ENCODE results near the gene PHF21B.

PHF21B gene

GRCh38 chr22:44891791-44892190, 118.0 kb downstream of the PHF21B start:
- DNase-seq: no peak

- DNase-seq: no peak
Measured at GRCh38 chr22:44891293-44891747, 118.5 kb downstream of the PHF21B start.

- DNase-seq: no peak
Measured at GRCh38 chr22:44890416-44891292, 119.2 kb downstream of the PHF21B start.

GRCh38 chr22:44889255-44889878, 120.4 kb downstream of the PHF21B start:
- no peak for DNase-seq

GRCh38 chr22:44888491-44889254, 121.1 kb downstream of the PHF21B start:
- no peak for DNase-seq

GRCh38 chr22:44887941-44888366, 121.9 kb downstream of the PHF21B start:
- no peak for DNase-seq

GRCh38 chr22:44885806-44886360, 123.9 kb downstream of the PHF21B start:
- DNase-seq: no peak

GRCh38 chr22:44884968-44885805, 124.6 kb downstream of the PHF21B start:
- no peak for DNase-seq

GRCh38 chr22:44884562-44884961, 125.2 kb downstream of the PHF21B start:
- DNase-seq: no peak

GRCh38 chr22:44883011-44883421, 126.8 kb downstream of the PHF21B start:
- DNase-seq: no peak

- no peak for DNase-seq
Measured at GRCh38 chr22:44882226-44882905, 127.4 kb downstream of the PHF21B start.

- DNase-seq: no peak
Measured at GRCh38 chr22:44881624-44882023, 128.2 kb downstream of the PHF21B start.

- DNase-seq: no peak
Measured at GRCh38 chr22:44880610-44881290, 129.1 kb downstream of the PHF21B start.

GRCh38 chr22:44879301-44879680, 130.5 kb downstream of the PHF21B start:
- DNase-seq: no peak

GRCh38 chr22:44878483-44879300, 131.1 kb downstream of the PHF21B start:
- DNase-seq: no peak

- DNase-seq: no peak
Measured at GRCh38 chr22:44876921-44877320, 132.9 kb downstream of the PHF21B start.

- no peak for DNase-seq
Measured at GRCh38 chr22:44871782-44872181, 138.0 kb downstream of the PHF21B start.

- DNase-seq: no peak
Measured at GRCh38 chr22:44870021-44870420, 139.8 kb downstream of the PHF21B start.

- DNase-seq: no peak
Measured at GRCh38 chr22:44869196-44869595, 140.6 kb downstream of the PHF21B start.

Data from MV-4-11 (cell line).